Measurements from ENCODE around the gene KHDC3L.

KHDC3L gene

GRCh38 chr6:73362358-73362757, at the start of gene KHDC3L:
TSS of gene KHDC3L (plus strand) at chr6:73362658. CDS start at chr6:73362730, 72 bp downstream.
- no peak for DNase-seq (ENCODE audit: low read depth in 3 of 3)

GRCh38 chr6:73314577-73315492, 47.6 kb upstream of the KHDC3L start:
- no peak for DNase-seq (ENCODE audit: low read depth in 3 of 3)

- no peak for DNase-seq (ENCODE audit: low read depth in 3 of 3)
These were observed 39.1 kb upstream of the KHDC3L start for GRCh38 chr6:73323323-73323722.

GRCh38 chr6:73325656-73326055, 36.8 kb upstream of the KHDC3L start:
- DNase-seq (ENCODE audit: low read depth in 3 of 3), result no peak

- DNase-seq (ENCODE audit: low read depth in 3 of 3), result no peak
These were observed 33.7 kb upstream of the KHDC3L start for GRCh38 chr6:73328790-73329189.

GRCh38 chr6:73329201-73329600, 33.3 kb upstream of the KHDC3L start:
- no peak for DNase-seq (ENCODE audit: low read depth in 3 of 3)

GRCh38 chr6:73339340-73339739, 23.1 kb upstream of the KHDC3L start:
- DNase-seq (ENCODE audit: low read depth in 3 of 3), result no peak

- no peak for DNase-seq (ENCODE audit: low read depth in 3 of 3)
These were observed 22.4 kb upstream of the KHDC3L start for GRCh38 chr6:73340048-73340447.

- DNase-seq (ENCODE audit: low read depth in 3 of 3), result no peak
These were observed 21.1 kb upstream of the KHDC3L start for GRCh38 chr6:73341335-73341734.

- no peak for DNase-seq (ENCODE audit: low read depth in 3 of 3)
These were observed 20.3 kb upstream of the KHDC3L start for GRCh38 chr6:73342174-73342573.

- no peak for DNase-seq (ENCODE audit: low read depth in 3 of 3)
These were observed 19.3 kb upstream of the KHDC3L start for GRCh38 chr6:73343164-73343563.

GRCh38 chr6:73348550-73349204, 13.8 kb upstream of the KHDC3L start:
- no peak for DNase-seq (ENCODE audit: low read depth in 3 of 3)

- no peak for DNase-seq (ENCODE audit: low read depth in 3 of 3)
These were observed 13.1 kb upstream of the KHDC3L start for GRCh38 chr6:73349311-73349710.

- no peak for DNase-seq (ENCODE audit: low read depth in 3 of 3)
These were observed 8.5 kb upstream of the KHDC3L start, which contains the start of gene DPPA5 for GRCh38 chr6:73353636-73354593. TSS of gene DPPA5 (minus strand) at chr6:73354276. CDS start at chr6:73354225, 51 bp downstream.

GRCh38 chr6:73362869-73363536, 545 bp downstream of the KHDC3L start:
- DNase-seq (ENCODE audit: low read depth in 3 of 3), result no peak

- DNase-seq (ENCODE audit: low read depth in 3 of 3), result no peak
These were observed 1.0 kb downstream of the KHDC3L start for GRCh38 chr6:73363537-73363875.

GRCh38 chr6:73364121-73364520, 1.7 kb downstream of the KHDC3L start:
- DNase-seq (ENCODE audit: low read depth in 3 of 3), result no peak

- DNase-seq (ENCODE audit: low read depth in 3 of 3), result no peak
These were observed 2.1 kb downstream of the KHDC3L start for GRCh38 chr6:73364549-73364948.

- no peak for DNase-seq (ENCODE audit: low read depth in 3 of 3)
These were observed 5.4 kb downstream of the KHDC3L start for GRCh38 chr6:73367761-73368355.

GRCh38 chr6:73368675-73369074, 6.2 kb downstream of the KHDC3L start:
- DNase-seq (ENCODE audit: low read depth in 3 of 3), result no peak

- no peak for DNase-seq (ENCODE audit: low read depth in 3 of 3)
These were observed 6.7 kb downstream of the KHDC3L start for GRCh38 chr6:73369157-73369556.

Measured in stimulated activated CD4-positive, alpha-beta T cell treated with anti-CD3 and anti-CD28 coated beads, TNF-alpha, amount 100 ng/mL, for 48 hours (primary cell).